Uterus (tissue), 2 donors: ENCODE data around the gene RTP5.

ENCODE experiments used
- POLR2A ChIP-seq, 2 donors: fragments of 450-650 bp; IDR thresholded peaks; one replicate each; pipeline ENCODE4 v1.6.1; 2016; ENCODE audit warnings: antibody characterized with exemption in 2 of 2, mild to moderate bottlenecking in 1 of 2, moderate library complexity in 1 of 2
- TF ChIP-seq, protein P1 (sequence below), 4 experiments: fragments of 200-600 bp in 2 of 4; fragments of 450-650 bp in 2 of 4; sonication (generic) in 2 of 4; IDR thresholded peaks; one replicate each; pipeline ENCODE4 v1.5.1; 2016 to 2019; ENCODE audit warnings: antibody characterized with exemption in 4 of 4, mild to moderate bottlenecking in 2 of 4, moderate library complexity in 1 of 4

DNA sequence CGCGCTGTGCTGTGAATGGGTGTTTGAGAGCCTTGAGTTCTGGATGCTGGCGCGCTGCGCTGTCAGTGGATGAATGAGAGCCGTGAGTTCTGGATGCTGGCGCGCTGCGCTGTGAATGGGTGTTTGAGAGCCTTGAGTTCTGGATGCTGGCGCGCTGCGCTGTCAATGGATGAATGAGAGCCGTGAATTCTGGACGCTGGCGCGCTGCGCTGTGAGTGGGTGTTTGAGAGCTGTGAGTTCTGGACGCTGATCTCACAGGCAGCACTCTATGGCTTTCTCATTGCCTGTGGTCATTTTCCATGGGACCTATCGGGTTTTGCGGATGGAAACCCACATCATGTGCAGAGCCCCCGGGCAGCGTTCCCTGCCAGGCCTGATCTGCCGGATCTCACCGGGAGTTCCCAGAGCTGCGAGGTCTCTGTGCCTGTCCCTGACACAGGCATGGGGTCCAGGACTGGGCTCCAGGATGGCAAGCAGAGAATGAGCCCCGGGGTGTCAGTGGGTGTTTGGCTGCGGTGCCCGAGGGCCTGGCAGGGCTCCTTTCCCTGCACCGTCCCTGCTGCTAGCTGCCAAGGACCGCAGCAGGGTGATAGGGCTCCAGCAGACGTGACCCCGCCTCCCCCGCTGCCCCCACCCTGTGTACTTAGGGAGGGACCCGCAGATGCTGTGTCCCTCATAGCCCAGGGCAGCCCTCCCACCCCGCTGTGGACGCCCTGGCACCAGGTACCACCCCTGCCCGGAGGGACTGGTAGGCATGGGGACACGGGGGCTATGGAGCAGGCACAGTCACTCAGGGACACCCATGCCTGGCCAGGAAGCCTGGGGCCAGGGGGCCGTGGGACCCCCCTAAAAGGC, 20.5 kb upstream of the RTP5 start:
- TF ChIP-seq, protein P1, sequence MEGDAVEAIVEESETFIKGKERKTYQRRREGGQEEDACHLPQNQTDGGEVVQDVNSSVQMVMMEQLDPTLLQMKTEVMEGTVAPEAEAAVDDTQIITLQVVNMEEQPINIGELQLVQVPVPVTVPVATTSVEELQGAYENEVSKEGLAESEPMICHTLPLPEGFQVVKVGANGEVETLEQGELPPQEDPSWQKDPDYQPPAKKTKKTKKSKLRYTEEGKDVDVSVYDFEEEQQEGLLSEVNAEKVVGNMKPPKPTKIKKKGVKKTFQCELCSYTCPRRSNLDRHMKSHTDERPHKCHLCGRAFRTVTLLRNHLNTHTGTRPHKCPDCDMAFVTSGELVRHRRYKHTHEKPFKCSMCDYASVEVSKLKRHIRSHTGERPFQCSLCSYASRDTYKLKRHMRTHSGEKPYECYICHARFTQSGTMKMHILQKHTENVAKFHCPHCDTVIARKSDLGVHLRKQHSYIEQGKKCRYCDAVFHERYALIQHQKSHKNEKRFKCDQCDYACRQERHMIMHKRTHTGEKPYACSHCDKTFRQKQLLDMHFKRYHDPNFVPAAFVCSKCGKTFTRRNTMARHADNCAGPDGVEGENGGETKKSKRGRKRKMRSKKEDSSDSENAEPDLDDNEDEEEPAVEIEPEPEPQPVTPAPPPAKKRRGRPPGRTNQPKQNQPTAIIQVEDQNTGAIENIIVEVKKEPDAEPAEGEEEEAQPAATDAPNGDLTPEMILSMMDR (IDR thresholded peaks at IDR 0.05) = no peak
- no peak for TF ChIP-seq POLR2A (IDR thresholded peaks at IDR 0.05)
